Stomach smooth muscle (tissue), 2 donors: Measurements from ENCODE around the gene SLC15A3.

Experiments used
- H3K27ac ChIP-seq: one replicate; pipeline ENCODE4 v1.7.0; 2013; ENCODE audit warnings: mild to moderate bottlenecking, low read length, inconsistent platforms
- H3K27me3 ChIP-seq, 2 donors: one replicate each; pipeline ENCODE4 v1.7.0; 2013; ENCODE audit warnings: low read length in 2 of 2; ENCODE audit not compliant: insufficient read depth in 2 of 2, control insufficient read depth in 1 of 2
- H3K36me3 ChIP-seq, 2 donors: one replicate each; pipeline ENCODE4 v1.7.0; 2013; ENCODE audit warnings: low read length in 2 of 2; ENCODE audit not compliant: control insufficient read depth in 2 of 2, insufficient read depth in 2 of 2
- H3K4me1 ChIP-seq: one replicate; pipeline ENCODE4 v1.7.0; 2013; ENCODE audit warnings: low read length; ENCODE audit not compliant: control insufficient read depth, insufficient read depth
- H3K4me3 ChIP-seq, 2 donors: one replicate each; pipeline ENCODE4 v1.7.0; 2013; ENCODE audit warnings: low read length in 2 of 2
- H3K9ac ChIP-seq, 2 donors: one replicate each; pipeline ENCODE4 v1.7.0; 2013; ENCODE audit warnings: low read length in 2 of 2, mild to moderate bottlenecking in 1 of 2
- H3K9me3 ChIP-seq, 2 donors: one replicate each; pipeline ENCODE4 v1.7.0; 2013; ENCODE audit warnings: low read length in 2 of 2; ENCODE audit not compliant: control insufficient read depth in 2 of 2
- donor health status: healthy.
- donor health status: Pancreatic carcinoma.

SLC15A3 gene

DNA sequence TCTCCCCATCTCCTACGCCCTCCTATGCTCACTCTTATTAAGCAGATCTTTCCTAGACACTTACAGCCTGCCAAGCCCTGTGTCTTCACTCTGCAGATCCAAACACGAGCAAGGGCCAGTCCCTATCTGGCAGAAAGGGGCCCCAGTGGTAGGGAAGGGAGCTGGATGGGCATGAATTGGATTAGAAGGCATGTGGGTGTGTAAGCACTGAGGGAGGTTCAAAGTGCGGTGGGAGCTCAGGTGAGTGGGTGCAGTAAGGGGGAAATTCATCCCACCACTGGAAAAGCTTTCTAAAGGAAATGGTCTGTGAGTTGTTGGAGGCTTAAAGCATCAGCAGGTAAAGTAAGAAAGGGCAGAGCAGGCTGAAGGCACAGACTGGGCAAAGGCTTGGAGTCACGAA, 22.2 kb downstream of the SLC15A3 start:
- H3K4me1 ChIP-seq, result peaks cover 6% of the 10 kb centered on the region
- no peaks in the 10 kb centered on the region for H3K36me3 ChIP-seq
- H3K9me3 ChIP-seq, result no peaks in the 10 kb centered on the region
- H3K9ac ChIP-seq, result no peak overlapping the region
- no peak overlapping the region for H3K4me3 ChIP-seq
- H3K27ac ChIP-seq, result no peak overlapping the region
- peaks cover 17 to 26% of the 10 kb centered on the region in 2 donors for H3K27me3 ChIP-seq

DNA sequence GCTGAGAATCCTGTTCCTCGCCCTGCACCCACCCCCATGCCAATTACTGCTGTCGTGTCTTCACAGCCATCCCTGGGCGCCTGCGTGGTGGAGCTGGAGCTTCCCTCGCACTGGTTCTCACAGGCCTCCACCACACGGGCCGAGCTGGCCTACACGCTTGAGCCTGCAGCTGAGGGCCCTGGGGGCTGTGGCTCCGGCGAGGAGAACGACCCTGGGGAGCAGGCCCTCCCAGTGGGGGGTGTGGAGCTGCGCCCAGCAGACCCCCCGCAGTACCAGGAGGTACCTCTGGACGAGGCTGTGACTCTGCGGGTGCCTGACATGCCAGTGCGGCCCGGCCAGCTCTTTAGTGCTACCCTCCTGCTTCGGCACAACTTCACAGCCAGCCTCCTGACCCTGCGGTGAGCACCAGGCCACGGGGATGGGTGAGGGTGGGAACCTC, 23.4 kb downstream of the SLC15A3 start:
- H3K9ac ChIP-seq, result no peak overlapping the region
- peaks cover 22 to 31% of the 10 kb centered on the region in 2 donors for H3K27me3 ChIP-seq
- H3K36me3 ChIP-seq, result no peaks in the 10 kb centered on the region
- no peak overlapping the region for H3K27ac ChIP-seq
- H3K4me1 ChIP-seq, result peaks cover 16% of the 10 kb centered on the region
- H3K9me3 ChIP-seq, result no peaks in the 10 kb centered on the region
- no peak overlapping the region for H3K4me3 ChIP-seq

DNA sequence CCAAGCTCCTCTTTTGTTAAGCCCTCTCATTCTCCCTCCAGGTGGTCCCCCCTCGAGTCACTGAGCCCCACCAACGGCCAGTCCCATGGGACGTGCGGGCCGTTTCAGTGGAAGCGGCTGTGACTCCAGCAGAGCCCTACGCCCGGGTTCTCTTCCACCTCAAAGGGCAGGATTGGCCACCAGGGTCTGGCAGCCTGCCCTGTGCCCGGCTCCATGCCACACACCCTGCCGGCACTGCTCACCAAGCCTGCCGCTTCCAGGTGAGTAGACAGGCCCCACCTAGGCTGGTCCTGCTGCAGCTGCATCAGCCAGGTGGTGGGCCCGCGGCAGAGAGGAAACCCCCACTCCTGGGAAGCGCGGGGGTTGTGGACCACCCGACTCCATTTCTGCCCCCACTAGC, 24.4 kb downstream of the SLC15A3 start:
- H3K4me1 ChIP-seq, result peaks cover 18% of the 10 kb centered on the region
- H3K4me3 ChIP-seq, result no peak overlapping the region
- peaks cover 8% of the 10 kb centered on the region in 2 donors for H3K36me3 ChIP-seq
- no peak overlapping the region for H3K9ac ChIP-seq
- no peaks in the 10 kb centered on the region for H3K9me3 ChIP-seq
- H3K27ac ChIP-seq, result no peak overlapping the region
- H3K27me3 ChIP-seq, result peaks cover 23 to 35% of the 10 kb centered on the region in 2 donors

DNA sequence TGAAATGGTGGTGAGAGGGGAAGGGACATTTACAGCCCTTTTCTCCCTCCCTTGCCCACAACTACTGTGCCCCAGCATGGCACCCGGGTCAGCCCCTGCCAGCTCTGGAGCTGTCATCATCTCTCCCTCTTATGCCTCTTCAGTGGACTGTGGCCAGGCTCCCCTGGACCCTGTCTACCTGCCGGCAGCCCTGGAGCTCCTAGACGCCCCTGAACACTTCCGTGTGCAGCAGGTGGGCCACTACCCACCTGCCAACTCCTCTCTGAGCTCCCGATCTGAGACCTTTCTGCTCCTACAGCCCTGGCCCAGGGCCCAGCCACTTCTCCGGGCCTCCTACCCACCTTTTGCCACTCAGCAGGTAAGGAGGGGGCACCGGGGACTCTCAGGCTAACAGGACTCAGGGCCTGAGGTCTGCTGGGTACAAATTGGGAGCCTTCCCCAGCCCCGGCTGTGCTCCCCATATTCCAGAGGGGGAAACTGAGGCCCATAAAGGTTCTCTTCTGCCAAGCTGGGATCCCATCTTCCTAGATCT, 24.8 kb downstream of the SLC15A3 start:
- Histone ChIP-seq H3K9ac (no peak overlapping the region), H3K27me3 (peaks cover 23 to 35% of the 10 kb centered on the region in 2 donors), H3K4me3 (no peak overlapping the region), H3K27ac (no peak overlapping the region), H3K4me1 (peaks cover 18% of the 10 kb centered on the region), H3K36me3 (peaks cover 13% of the 10 kb centered on the region in 2 donors), H3K9me3 (no peaks in the 10 kb centered on the region)

DNA sequence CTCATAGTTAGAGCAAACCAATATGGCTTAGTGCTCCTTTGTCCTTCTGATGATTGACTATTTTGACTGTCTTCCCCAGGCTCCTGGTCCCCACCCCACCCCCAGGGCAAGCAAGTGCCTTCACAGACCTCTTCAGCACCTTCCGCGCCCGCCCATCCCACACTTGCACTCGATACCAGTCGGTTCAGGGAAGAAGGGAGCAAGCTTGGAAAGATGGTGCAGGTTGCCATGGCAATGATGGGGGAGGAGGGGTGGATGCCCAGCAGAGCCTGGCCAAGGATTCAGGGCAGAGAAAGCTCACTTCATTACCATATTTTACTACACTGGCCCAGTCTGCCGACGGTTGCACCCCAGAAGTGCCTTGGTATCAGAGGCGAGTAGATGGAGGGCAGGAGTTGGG, 25.5 kb downstream of the SLC15A3 start:
- peaks cover 19% of the 10 kb centered on the region in 2 donors for H3K36me3 ChIP-seq
- no peak overlapping the region for H3K9ac ChIP-seq
- no peak overlapping the region for H3K4me3 ChIP-seq
- H3K9me3 ChIP-seq, result no peaks in the 10 kb centered on the region
- H3K27me3 ChIP-seq, result peaks cover 23 to 35% of the 10 kb centered on the region in 2 donors
- no peak overlapping the region for H3K27ac ChIP-seq
- H3K4me1 ChIP-seq, result peaks cover 18% of the 10 kb centered on the region

DNA sequence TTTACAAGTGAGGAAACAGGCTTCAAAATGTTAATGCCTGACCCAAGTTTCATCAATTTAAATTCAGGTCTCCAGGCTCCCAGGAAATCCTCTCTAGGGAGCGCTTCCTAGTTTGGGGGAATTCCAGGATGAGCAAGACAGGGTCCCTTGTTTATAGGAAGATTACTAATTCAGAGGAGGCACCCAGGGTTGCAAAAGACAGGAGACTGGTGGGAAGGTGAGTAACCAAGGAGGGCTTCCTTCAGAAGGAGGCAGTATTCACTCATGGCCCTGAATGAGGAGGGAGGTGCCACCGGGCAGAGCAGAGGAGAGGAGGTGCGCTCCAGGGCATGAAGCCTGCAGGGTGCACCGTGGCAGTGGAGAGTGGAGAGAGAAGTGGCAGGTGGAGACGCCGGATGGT, 26.1 kb downstream of the SLC15A3 start:
- H3K9ac ChIP-seq, result no peak overlapping the region
- no peak overlapping the region for H3K4me3 ChIP-seq
- peaks cover 23 to 35% of the 10 kb centered on the region in 2 donors for H3K27me3 ChIP-seq
- H3K27ac ChIP-seq, result no peak overlapping the region
- peaks cover 18% of the 10 kb centered on the region for H3K4me1 ChIP-seq
- peaks cover 23 to 24% of the 10 kb centered on the region in 2 donors for H3K36me3 ChIP-seq
- no peaks in the 10 kb centered on the region for H3K9me3 ChIP-seq

DNA sequence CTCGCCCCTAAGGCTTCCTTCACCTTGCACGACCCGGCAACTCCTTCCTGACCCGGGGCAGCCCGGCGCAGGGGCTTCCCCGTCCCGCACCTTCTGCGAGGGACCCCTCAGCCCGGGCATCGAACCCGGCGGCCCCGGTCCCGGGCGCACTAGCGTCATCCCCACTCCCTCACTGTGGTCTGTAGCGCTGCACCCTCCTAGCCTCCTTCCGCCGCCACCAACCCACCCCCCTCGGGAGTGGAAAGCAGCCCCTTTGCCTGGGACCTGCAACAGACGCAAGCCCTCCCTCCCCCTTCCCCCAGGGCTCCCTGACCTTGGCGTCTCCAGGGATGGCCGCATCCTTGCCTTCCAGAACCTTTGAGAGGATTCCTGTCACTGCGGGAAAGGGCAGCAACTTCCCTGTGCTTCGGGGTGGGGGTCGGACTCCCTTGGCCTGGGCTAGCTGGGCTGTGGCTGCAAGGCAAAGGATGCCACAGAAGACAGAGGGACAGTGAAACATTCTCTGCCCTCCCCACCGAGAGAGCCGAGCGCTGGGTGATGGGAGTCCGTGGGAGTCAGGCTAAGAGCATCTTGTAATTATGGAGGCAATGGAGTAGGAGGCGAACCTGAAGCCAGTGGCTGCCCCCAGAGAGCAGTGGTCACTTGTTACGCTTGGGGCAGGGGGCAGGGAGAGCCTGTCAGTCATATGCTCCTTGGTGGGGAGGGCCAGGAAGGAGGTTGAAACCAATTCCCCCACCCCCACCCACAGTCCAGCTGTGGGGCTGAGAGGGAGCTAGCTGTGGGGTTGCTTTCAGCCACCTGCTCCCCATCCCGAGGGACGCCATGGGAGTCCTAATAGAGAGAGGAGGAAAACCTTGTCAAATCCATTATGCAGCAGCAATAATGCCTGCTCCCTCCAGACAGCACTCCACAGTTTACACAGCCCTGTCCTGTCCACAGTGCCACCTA, 26.8 kb downstream of the SLC15A3 start:
- peak overlapping the region in 1 of 2 donors; percentile 31 for H3K9ac ChIP-seq
- peak overlapping the region; percentile 38 to 69 for H3K4me3 ChIP-seq
- peaks cover 18% of the 10 kb centered on the region for H3K4me1 ChIP-seq
- H3K36me3 ChIP-seq, result peaks cover 29 to 31% of the 10 kb centered on the region in 2 donors
- peaks cover 23 to 35% of the 10 kb centered on the region in 2 donors for H3K27me3 ChIP-seq
- no peak overlapping the region for H3K27ac ChIP-seq
- no peaks in the 10 kb centered on the region for H3K9me3 ChIP-seq

DNA sequence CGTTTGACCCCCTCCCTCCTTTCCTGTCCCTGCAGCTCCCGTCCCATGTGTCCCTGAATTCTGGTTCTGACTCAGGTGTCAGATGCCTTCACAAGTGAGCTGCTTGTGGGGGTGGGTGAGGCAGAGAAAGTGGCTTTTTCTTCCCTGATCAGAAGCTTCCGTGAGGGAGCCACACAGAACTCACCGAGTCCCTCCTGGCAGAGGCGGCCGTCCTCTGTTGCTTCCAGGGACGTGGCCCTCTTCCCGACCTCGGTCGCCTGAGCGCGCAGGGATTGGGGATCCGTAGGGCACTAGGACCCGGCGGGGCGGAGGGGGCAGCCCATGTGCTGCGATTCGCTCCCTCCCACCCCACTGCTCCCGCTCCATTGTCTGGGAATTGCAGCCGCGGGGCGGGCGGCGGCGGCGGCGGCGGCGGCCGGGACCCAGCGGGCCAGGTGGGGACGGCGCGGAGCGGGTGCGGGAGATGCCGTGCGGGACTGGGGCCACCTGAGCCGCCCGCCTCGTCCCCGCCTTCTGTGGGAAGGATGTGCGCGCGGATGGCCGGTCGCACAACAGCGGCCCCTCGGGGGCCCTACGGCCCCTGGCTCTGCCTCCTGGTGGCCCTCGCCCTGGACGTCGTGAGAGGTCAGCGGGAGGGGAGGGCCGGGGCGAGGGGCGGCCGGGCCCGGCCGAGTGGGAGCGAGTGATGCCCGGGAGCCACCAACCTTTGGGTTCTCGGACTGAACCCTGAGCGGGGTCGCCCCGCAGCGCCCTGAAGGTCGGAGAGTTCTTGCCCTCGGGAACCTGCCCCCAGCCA, 27.7 kb downstream of the SLC15A3 start, which contains the start of gene TMEM132A:
Gene TMEM132A, plus strand, starts transcription at position 351 of the 796 bp plus-strand sequence. Its CDS starts 174 bp downstream, at position 525.
- H3K4me1 ChIP-seq, result peaks cover 26% of the 10 kb centered on the region
- peaks cover 35 to 37% of the 10 kb centered on the region in 2 donors for H3K36me3 ChIP-seq
- H3K9ac ChIP-seq, result peak within 1 kb of the TSS; percentile 31 to 36

DNA sequence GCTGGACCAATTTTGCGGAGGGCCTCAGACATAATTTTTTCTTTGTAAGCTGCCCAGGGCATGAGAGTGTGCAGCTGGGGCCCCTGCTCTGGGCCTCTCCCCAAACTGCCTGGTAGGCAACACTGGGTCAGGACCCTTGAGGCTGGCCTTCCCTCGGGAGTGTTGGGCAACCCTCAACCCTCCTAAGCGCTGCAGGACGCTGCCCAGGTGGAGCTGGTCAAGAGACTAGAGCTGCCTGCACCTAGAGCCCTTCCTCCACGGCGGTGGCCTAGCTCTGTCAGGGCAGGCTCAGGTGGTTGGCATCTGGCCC, 28.2 kb downstream of the SLC15A3 start:
- H3K9ac ChIP-seq, result no peak overlapping the region
- peak overlapping the region; percentile 50 to 69 for H3K4me3 ChIP-seq
- no peaks in the 10 kb centered on the region for H3K9me3 ChIP-seq
- H3K36me3 ChIP-seq, result peaks cover 35 to 39% of the 10 kb centered on the region in 2 donors
- no peak overlapping the region for H3K27ac ChIP-seq
- H3K4me1 ChIP-seq, result peaks cover 29% of the 10 kb centered on the region
- H3K27me3 ChIP-seq, result peaks cover 23 to 35% of the 10 kb centered on the region in 2 donors

More for the DNA sequence above, 27.7 kb downstream of the SLC15A3 start, which contains the start of gene TMEM132A:
- H3K27ac ChIP-seq, result no peak within 1 kb of the TSS
- H3K9me3 ChIP-seq, result no peaks in the 10 kb centered on the region
- peaks cover 23 to 35% of the 10 kb centered on the region in 2 donors for H3K27me3 ChIP-seq
- H3K4me3 ChIP-seq, result peak within 1 kb of the TSS; percentile 50 to 69

DNA sequence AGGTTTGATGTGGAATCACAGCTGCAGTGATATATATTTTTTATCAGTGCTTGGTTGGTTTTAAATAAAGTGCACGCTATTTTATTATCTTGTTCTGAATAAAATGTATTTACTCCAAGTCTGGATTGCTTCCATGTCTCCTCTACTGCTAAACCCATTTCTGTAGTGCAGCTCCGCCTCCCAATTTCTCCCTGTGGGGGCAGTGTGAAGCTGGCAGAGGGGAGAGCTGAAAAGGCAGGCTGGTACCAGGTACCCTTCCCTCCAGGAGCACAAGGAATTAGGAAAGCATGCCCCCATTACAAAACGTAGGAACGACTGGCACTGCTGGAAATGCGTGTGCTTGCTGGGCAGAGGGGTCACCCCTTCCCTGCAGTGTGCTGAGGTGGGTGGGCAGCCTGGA, 28.6 kb downstream of the SLC15A3 start:
- Histone ChIP-seq H3K27me3 (peaks cover 23 to 35% of the 10 kb centered on the region in 2 donors), H3K4me1 (peaks cover 30% of the 10 kb centered on the region), H3K36me3 (peaks cover 35 to 39% of the 10 kb centered on the region in 2 donors), H3K4me3 (no peak overlapping the region), H3K9me3 (no peaks in the 10 kb centered on the region), H3K27ac (no peak overlapping the region), H3K9ac (peak overlapping the region in 1 of 2 donors; percentile 5)
